NCI-H526 (cell line): ENCODE results near the gene DPYSL4.

Experiments used
- DNase-seq, 2 experiments: peaks; one replicate each; lab custom pipeline; 2025; lab: John Stamatoyannopoulos, UW

DPYSL4 gene

GRCh38 chr10:132186488-132187429, at the start of gene DPYSL4:
DPYSL4 (plus strand) TSS chr10:132186948; CDS start chr10:132187064, 116 bp downstream.
- DNase-seq = peak in 1 of 2 experiments; percentile 72

- DNase-seq = no peak
Measured at GRCh38 chr10:132137111-132138072, 49.4 kb upstream of the DPYSL4 start.

GRCh38 chr10:132138133-132138532, 48.6 kb upstream of the DPYSL4 start:
- DNase-seq = no peak

- DNase-seq = no peak
Measured at GRCh38 chr10:132138596-132138995, 48.2 kb upstream of the DPYSL4 start.

DNA sequence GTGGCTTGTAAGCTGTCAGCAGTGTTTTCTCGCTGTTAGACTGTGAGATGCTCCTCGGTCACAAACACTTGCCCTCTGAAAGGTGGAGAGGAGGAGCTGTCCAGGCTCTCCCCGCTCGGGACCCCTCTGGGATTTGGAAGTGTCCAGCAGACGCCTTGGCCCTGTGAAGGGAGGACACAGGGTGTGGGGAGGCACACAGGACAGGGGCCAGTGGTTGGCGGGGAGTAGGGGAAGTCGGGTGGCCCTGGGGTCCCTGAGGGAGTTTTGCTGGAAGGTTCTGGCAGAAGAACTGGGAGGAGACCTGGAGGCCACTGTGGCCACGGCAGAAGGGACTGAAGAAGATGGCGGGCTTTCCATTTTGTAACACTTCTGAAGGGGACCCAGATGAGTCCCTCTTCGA, 47.2 kb upstream of the DPYSL4 start:
- no peak for DNase-seq

DNA sequence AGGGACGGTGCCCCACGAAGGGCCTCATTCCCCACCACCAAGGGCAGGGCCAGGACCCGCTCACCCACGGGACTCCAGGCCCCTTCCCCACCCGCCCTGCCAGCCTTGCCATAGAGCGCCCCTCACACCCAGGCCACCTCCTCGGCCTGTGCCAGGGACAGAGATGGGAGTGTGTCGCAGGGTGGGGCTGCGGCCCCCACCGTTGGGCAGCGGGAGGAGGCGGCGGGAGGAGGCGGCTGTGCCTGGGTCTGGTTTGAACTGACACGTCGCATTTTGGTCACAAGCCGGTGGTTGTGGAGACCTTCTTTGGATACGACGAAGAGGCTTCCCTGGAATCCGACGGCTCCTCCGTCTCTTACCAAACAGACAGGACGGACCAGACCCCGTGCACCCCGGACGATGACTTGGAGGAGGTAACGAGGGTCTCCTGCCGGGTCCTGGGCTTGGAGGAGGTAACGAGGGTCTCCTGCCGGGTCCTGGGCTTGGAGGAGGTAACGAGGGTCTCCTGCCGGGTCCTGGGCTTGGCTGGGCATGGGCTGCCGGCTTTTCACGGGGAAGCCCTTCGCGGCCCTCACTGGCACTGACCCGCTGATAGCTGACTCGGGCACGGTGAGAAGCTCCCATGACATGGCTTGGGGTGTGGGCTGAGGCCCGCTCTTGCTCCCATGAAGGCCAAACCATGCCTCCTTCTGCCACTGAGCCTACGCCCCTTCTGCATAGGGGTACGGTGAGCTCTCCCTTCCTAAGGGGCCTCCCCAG, 46.4 kb upstream of the DPYSL4 start:
- DNase-seq = no peak

DNA sequence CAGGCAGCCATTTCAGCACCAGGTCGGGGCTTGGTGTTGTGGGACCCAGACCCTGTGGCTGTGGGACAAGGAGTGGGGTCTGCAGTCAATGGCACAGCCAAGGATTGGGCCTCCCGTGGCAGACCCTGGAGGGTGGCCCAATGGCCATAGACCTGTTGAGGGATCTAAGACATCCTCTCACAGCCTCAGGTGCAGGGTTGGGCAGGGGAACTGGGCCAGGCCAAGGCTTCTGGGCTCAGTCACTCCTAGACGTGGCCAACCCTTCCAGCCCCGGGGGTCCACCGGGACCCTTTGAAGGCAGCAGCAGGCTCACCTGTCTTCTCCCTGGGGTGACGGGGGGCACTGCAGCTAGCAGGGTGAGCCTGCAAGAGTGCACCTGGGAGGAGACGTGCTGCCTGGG, 45.7 kb upstream of the DPYSL4 start:
- no peak for DNase-seq

DNA sequence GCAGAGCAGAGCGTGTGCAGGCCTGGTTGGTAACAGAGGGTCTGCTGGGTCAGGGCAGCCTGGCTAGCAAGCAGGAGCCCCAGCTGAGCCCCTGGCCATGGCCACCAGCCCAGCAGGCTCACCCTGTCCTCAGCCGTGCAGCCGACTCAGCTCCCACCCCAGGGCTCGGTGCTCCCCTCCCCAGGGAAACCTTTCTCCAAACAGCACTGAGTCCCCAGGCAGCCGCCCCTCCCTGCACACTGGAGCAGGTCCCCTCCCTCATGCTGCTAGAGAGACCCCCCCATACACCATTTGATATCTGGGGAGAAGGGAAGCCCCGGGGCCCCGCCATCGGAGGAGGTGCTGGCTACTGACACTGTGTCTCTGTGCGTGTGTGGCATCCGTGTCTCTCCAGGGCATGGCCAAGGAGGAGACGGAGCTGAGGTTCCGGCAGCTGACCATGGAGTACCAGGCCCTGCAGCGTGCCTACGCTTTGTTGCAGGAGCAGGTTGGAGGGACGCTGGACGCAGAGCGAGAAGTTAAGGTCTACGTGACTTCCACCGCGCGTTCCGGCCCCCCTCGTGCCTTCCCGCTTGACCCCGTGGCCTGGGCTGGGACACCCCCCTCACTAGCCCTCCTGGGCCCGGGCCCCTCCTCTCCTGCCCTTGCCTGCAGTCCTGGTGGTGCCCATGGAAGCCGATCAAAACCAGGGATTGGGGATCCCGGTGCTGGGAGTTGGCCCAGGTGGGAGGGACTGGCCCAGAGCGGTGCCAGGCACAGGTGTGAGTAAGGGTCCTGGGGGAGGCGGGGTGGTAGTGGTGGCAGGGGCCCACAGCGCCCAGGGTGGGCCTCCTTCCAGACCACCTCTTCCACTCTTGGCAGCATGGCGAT, 45.0 kb upstream of the DPYSL4 start:
- no peak for DNase-seq

- DNase-seq = peak in 1 of 2 experiments; percentile 36
Measured at GRCh38 chr10:132142396-132143161, 44.2 kb upstream of the DPYSL4 start.

DNA sequence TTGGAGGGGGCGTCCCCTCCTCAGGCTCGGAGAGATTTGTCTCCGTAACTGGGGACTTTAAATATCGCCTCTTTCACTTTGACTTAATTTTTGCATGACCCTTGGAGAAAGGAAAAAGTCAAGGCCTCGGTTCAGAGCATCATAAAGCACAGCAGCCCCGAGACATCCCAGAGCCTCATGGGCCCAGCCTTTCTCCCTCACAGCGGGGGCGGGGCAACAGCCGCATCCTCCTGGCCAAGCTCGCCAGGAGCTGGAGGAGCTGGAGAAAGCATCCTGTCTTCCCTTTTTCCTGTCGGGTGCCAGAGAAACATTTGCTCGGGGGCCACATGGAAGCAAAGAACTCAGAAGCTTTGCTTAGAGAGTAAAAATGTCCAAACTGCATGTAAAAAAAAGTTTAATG, 43.6 kb upstream of the DPYSL4 start:
- DNase-seq = no peak

DNA sequence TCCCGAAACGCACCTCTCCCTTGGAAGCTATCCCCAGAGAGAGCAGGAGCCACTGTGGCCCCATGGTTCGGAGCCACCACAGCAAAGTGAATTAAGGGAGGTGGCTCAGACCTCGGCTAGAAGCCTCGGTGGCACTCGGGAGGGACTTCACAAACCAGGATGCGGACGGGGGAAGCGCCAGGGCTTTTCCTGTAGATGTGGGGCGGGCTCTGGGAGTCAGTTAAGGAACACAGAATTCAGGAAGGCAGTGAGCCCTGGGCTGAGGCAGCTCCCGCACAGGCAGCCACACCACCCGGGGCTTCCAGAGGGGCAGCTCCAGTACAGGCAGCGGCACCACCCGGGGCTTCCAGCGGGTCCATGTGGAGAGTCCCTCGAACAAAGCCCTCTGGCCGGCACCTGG, 42.7 kb upstream of the DPYSL4 start:
- DNase-seq = no peak

DNA sequence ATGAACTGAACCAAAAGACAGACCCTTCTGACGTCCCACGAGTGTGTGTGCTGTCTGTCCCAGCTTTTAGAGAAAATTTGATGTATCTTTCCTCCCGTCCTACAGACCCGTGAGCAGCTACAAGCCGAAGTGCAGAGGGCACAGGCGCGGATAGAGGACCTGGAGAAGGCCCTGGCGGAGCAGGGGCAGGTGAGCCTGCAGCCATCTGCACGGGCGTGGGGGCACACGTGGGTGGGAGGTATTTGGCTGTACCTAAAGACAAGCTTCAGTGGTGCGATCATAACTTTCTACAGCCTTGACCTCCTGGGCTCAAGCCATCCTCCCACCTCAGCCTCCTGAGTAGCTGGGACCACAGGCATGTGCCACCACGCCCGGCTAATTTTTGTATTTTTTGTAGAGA, 41.7 kb upstream of the DPYSL4 start:
- no peak for DNase-seq

GRCh38 chr10:132145521-132146185, 41.1 kb upstream of the DPYSL4 start:
- DNase-seq = no peak

GRCh38 chr10:132146271-132146671, 40.5 kb upstream of the DPYSL4 start:
- DNase-seq = peak in 1 of 2 experiments; percentile 12

- DNase-seq = no peak
Measured at GRCh38 chr10:132146941-132147915, 39.5 kb upstream of the DPYSL4 start.

GRCh38 chr10:132148261-132149251, 38.2 kb upstream of the DPYSL4 start:
- DNase-seq = no peak

- DNase-seq = no peak
Measured at GRCh38 chr10:132149271-132149670, 37.5 kb upstream of the DPYSL4 start.
